GM21381 (cell line): ENCODE data around the gene EYA4.

Experiments used
- ATAC-seq: cut with Tn5 transposase; IDR thresholded peaks from one replicate; pipeline ENCODE4 v1.9.1; 2021; ENCODE audit warnings: mild to moderate bottlenecking, moderate library complexity; ENCODE audit not compliant: unreplicated experiment

Gene EYA4

DNA sequence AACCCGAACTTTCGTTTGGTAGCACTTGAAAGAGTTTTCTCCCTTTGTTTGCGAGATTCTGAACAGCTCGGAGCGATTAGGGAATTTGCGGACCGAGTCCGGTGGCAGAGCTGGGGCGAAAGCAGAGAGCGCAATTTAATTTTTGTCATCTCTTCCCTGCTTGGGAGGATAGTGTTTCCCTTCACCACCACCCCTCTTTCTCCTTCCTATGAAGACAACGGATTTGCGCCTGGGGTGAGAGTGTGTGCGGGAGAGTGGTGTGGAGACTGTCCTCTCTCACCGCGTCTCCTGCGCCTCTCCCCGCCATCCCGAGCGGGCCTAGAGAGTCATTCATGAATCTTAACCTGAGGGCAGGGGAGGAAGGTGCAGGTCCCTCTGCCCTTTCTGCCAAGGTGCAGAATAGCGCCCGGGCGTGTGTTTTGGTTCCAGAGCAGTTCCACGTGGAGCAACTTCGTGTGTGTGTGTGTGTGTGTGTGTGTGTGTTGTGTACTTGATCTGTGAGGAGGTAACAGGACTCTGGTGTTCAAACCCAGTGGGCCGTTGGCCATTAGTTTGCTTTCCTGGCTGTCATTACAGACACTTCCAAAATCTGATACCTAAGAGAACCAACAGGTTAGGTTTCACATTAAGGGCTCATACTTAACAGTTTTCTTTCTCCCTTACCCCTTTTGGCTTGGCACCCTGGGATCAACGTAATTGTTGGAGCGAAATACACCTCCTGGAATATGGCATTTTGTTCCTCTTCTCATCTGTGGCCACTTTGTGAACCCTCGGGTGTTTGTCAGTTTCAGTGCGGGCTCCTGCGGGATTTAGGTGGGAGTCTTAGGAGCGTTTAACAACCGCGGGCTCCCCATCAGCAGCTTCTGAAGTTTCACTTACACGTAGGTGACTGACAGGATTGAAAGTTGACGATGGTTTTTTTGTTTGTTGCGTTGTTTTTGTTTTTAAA, 1.8 kb downstream of the EYA4 start:
- no peak for ATAC-seq

DNA sequence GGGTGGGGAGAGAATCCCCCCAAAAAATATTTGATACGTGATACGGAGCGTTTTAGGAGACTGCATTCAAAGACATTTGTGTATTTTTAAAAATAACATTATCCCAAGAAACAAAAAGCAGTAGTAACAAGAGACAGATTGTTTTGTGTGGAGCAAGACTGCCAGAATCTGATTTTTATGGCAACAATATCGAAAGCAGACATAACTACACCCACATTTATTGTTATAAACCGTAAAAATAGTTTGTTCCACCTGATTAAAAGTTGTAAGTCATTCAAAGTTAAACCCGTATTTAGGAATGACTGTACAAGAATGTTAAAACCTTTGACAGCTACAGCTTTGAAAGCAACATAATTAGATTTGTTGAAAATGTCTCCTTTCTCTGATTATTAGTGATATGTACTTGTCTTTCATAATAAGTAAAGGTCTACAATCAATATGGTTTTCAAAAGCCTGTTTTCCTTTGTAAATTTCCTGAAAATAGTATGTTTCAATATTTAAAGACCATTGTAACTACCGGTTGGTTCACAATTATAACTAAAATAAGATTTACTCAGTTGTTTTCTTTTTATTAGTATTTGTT, 2.7 kb downstream of the EYA4 start:
- no peak for ATAC-seq

DNA sequence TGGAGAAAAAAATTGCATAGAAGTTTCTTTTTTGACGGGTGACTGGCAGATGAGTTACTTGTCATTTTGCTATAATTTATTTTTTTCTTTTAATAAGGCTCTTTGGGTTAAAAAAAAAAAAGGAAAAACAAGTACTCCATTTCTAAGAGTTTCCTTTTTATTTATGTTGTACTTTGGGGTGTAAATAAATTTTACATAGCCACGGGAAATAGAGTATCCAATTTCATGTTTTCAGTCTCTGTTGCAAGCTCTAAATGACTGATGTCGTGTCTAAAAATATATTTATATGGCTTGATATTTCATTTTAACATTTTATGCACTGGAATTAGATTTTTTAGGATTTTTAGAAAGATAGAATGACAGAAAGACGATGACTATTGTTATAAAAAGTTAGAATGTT, 3.4 kb downstream of the EYA4 start:
- no peak for ATAC-seq

DNA sequence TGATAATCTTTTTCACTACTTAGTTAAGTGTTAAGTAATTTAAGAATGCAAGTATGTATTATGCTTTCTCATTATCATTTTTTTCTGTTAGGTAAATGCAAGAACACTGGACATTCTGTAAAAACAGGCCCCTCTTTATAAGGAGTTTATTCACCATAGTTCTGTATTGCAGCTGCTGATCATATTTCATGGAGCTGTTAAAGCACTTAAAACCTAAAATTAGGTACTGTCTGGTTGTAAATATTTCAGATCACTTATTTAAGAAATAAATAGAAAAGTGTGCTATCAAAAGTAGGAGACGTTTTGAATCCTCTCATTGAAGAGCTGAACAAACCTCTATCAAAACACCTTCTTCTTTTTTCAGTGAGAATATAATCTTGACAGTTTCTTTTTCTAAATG, 3.9 kb downstream of the EYA4 start:
- no peak for ATAC-seq

DNA sequence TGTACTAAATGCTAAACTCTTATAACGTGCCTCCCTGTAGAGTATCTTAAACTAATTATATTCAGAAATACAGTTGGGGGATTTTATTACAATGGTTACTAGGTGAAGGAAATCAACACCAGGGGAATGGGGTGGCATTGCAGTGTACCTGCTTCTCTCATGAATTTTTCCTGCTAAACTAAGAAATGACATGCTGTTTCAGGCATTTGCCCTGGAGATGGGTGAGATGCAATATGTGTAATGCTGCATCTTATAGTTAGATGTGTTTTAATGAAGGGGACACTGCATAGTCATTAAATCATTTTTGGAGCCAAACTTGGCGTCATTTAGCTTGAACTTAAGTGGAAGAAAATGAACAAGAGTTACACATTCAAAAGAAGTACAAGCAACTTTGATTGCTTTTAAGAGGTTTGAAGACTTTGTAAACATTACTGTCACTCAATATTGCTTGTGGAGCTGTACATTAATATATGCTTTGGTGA, 4.3 kb downstream of the EYA4 start:
- ATAC-seq, result no peak

DNA sequence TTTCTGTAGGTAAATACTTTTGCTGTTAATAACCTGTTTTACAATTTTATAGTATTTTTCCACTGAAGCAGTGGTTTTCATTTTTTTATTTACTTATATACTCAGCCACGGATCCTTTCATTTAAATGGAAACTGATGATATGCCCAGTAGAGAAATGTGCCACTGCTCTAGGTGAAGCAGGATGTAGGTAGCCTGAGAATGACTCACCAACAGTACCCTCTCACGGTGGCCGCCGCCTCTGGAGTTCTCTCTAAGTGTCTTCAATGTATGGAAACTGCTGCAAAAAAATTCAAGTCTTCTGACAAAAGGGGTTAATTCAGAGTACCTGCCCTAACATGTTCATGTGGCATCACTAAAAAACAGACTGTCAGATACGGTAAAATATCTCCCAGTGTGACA, 6.4 kb downstream of the EYA4 start:
- ATAC-seq, result no peak

DNA sequence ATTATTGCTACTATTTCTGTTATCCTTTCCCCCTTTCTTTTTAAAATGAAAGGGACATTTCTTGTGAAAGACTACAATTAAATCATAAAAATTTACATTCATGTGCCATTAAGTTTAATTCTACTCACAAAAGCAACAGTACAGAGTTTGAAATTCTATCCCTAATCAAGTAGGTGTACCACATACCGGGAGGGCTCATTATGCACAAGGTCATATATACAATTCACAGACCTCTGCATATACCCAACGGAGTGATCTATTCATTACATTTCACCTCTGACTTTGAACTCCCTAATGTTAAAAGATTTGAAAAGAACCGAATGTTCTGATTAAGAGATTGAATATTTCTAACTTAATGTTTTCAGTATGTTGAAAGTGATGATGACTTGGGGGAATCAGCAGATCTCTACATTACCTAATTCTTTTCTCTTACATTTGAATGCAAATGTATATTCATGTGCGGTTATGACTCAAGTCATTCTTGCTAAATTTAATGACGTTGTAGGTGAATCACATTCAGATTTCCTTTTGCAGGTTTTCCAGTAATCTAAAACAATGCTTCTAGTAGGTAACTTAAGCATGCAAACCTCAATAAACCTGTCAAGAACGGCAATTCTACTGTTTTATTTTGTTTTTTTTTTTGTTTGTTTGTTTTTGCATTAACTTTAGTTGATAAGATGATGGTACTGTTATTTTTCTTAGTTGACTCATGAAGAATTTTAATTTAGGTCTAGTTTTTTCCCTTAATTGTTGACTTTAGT, 7.3 kb downstream of the EYA4 start:
- no peak for ATAC-seq

DNA sequence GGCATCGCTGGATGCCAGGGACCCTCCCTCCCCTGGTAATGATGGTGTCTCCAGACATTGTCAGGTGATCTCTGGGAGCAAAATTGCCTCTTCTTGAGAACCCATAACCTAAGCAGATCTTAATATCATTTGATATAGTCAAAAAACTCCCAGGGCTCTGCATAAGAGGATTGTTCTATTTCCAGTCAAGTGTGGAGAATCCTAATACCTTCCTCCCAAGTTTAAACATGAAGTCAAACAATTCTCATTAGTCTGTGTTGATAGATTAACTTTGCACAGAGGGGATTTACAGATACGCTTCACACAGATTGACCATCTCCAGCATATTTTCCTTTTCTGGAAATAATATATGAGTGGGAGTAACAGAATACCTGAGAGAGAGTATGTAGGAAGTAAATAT, 10.5 kb downstream of the EYA4 start:
- ATAC-seq, result no peak

DNA sequence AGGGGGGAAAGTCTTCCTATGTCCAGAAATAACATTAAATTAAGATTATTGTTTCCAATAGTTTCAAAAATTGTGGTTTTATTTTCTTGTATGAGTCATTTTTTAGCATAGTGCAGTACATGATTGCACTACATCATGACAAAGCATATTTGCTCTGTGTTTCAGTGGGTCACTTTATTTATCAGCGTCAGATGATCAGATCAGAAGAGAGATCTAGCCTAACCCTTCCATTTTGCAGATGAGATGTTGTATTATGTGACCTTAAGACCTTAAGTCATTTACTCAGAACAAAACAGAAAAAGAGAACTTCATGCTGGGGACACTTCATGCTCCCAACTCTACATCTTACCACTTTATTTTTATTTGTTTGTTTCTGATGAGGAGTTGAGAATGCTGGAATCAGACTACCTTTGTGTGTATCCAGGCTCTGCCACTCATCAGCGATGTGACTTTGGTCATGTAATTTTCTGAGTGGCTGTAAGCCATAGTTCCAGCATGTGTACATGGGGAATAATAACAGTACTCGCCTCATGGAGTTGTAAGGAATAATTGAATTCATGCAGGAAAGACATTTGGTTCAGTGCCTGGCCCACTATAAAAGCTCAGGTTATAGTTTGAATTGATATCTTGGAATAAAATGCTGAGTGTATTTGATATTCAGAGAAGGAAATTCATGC, 13.5 kb downstream of the EYA4 start:
- ATAC-seq, result no peak

DNA sequence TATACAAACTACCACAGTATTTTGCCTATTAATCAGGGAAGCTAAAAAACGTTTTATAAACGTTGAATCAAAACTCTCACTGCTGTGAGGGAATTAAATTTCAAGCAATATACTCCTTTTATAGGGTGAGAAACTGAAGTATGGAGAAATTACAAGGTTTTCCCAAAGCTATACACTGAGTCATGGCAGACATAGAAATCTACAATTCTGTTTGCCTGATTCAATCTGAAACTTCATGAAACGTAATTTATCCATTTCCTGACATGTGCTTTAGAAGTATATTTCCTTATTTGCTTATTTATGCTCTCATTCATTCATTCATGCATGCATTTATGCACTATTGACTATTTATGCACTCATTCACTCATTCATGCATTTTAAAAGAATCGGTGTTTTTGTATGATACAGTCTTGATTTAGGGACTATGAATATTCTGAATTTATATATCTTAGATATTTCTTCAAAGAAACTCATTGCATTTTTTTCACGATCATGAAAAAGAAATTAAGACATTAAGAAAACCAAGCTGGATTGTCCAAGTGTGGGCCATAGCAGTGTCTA, 16.5 kb downstream of the EYA4 start:
- no peak for ATAC-seq

DNA sequence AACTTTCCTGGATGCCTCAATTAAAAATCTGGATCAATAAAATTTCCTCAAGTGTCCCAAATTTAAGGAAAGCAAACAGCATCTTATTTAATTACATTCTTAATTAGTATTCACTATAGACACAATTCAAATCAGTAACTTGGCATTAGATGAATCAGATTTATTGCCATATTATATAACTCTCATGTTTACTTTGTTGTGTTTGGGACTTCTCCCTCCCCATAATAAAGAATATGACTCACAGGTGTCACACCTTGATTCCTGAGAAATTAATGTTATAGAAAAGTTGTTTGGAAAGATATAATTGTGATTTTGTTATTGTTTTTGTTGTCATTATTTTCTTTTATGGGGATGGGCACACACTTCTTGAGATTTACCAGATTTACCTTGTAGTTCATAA, 18.4 kb downstream of the EYA4 start:
- no peak for ATAC-seq

DNA sequence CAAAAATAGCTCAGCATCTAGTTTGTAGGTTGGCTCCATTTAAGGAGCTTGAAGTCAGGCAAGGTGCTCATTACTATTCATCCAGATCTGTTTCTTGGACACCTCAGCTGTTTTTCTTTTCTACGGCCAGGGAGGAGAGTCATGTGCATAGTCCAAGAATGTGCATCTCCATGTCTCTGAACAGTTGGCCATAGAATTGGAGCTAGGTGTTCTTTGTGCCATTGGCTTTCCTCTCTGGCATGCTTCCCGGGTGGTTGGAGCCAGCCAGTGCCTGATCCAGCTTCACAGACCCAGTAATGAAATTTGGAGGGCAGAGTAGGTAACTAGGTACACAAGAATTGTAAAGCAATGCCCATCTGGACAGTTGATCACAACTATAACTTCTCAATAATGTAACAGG, 21.6 kb downstream of the EYA4 start:
- no peak for ATAC-seq

DNA sequence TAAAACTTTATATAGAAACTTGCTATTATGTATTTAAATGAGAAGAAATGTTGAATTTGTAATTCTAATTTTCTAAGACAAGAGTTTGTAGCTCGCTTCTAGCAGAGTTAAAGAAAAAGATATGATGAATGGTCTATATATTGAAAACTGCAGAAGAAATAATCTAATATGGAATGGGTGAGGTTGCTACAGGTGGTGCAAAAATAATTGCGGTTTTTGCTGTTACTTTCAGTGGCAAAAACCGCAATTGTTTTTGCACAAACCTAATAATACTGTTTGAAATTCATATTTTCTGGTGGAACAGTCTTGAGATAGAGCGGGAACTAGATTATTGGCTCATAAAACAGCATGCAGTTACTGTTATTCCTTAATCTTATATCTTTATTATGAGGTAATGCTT, 23.9 kb downstream of the EYA4 start:
- ATAC-seq, result no peak

DNA sequence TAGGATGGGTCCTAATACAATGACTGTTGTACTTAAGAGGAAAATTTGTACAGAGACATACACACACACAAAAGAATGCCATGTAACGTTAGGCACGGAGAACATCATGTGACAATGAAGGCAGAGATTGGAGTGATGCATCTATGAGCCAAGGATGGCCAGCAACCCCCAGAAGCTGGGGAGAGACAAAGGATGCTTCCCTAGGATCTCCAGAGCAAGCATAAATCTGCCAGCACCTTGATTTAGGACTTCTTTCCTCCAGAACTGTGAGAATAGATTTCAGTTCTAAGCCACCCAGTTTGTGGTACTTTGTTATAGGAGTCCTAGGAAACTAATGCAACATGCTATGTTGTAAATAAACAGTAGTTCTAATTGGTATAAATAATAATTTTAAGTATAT, 25.0 kb downstream of the EYA4 start:
- no peak for ATAC-seq

DNA sequence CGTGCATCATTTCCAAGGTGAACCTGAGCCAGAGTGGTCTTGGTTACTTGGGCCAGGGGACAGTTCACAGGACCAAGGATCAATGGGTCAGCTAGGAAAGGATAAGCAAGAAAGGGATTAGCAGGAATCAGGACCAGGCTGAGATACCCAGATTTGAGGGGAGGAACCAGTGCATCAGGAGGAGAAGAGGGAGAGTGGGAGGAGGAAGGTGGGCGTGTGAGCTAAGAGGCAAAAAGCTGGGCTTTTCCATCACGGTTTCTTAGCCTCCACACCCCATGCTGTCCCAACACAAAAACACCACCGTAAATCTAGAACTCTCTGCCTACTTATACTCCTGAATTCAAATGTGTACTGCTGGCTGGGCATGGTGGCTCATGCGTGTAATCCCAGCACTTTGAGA, 27.5 kb downstream of the EYA4 start:
- ATAC-seq, result no peak

DNA sequence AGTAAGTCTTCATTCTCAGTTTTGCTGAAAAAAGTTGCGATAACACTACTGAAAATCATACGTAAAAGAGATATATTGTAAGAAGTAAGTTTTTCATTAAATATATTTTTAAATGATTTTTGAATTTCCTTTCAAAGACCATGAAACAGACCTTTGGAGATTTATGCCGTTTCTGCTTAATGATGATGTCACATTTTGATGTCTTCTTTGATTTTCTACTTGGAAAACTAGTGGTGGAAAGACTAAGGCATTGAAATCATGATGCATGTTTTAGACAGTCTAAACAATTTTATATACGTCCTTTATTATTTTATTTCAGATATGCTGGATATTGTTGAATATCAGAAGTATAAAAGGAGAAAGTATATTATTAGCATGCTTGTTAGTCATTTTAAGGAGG, 33.7 kb downstream of the EYA4 start:
- ATAC-seq, result no peak

DNA sequence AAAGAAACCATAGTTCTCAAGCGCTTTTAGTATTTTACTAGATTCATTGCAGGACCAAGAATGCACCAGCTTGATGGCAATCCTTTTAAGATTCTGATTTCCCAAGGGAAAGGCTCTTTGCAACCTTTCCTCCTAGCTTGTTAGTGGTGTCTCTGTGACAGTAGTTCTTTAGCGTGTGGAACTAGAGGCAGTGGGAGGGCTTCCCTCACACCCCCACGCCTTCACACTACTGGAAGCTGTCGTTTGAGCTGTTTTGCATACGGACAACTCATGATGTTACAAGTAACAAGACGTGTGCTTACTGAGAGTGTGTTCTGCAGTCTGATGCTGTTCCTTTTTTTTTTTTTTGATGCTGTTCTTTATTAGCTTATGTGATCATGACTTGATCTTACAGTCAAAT, 34.1 kb downstream of the EYA4 start:
- no peak for ATAC-seq

DNA sequence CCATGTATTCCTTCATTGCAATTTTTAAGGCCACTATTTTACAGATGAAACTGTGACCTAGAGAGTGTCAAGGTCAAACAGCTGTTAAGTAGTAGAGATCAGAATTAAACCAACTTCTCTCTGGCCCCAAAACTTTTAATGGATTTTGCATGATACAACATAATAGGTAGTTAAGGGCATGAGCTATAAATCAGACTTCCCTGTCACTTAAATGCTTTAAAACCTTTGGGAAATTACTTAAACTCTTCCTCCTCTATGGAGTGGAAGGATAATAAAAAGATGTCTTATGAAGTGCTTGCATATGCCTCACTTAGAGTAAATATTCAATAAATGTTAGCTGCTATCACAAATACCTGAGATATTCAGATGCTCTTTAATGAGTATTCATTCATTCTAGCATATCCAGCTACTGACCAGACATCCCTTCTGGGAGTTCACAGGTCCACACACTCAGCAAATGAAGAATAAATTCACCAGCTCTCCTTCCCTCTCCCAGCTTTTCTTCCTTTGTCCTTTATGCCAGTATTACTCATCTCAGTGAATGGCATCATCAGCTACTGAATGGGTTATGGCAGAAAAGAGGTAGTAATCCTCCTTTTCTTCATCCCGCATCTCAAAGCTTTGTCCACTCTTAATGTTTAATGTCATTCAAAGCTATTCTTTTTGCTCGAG, 36.2 kb downstream of the EYA4 start:
- ATAC-seq, result no peak

DNA sequence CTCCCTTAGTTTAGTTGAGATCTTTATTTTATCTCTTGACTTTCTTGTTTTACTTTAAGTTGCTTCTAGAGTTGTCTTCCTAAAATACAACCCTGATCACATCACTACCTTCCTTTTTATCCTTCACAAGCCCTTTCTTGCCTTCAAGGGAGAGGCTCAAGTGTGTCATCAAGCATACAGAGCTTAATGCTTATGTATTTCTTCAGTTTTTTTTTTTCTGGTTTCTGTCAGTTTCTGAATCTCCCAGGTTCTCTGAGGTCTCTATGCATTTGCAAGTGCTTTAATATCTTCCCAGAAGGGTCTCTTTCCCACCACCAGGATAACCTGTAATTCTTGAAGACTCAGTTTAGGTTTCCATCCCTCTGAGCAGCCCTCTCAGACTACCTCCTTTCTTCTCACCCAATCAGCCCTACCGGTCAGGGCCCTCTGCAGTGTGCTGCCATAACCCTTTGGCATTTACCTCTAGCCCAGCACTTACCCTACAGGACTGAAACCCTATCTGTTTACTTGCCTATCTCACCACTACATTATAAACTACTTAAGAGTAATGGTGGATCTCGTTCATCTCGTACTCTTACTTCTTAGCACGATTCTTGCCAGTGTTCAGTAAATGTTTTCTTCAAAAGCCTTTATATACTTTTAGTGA, 36.9 kb downstream of the EYA4 start:
- ATAC-seq, result no peak

DNA sequence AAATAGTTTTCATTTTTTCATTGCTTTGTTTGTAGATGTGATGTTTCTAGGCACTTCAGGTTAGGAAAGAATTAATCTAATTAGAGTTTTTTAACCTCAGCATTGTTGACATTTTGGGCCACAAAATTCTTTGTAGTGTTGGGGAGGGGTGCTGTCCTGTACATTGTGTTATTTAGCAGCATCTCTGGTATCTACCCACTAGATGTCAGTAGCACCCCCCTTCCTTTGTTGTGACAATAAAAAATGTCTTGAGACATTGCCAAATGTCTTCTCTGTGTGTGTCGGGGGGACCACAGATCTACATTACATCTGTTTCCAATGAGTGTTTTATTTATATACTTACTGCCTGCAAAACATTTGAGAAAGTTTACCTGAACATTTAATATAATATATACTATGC, 45.6 kb downstream of the EYA4 start:
- ATAC-seq, result no peak
